ENCODE data around the gene BACE2.

BACE2 gene

GRCh38 chr21:41164981-41165655 is 2.8 kb upstream of the BACE2 start:
- Histone ChIP-seq H3K27ac (ENCODE audit: low read depth, low read length) (no peak overlapping the region), H3K4me1 (ENCODE audit: control insufficient read depth, insufficient read depth, low read length) (peaks cover 14% of the 10 kb centered on the region), H3K36me3 (ENCODE audit: control insufficient read depth, insufficient read depth, low read length) (no peaks in the 10 kb centered on the region), H3K9me3 (ENCODE audit: control insufficient read depth, insufficient read depth, low read length) (no peaks in the 10 kb centered on the region), H3K9ac (ENCODE audit: low read depth, low read length) (no peak overlapping the region), H3K4me3 (ENCODE audit: low read depth, low read length) (no peak overlapping the region), H3K27me3 (ENCODE audit: control insufficient read depth, insufficient read depth, low read length) (peaks cover 54% of the 10 kb centered on the region)

GRCh38 chr21:41166884-41167283 is 1.1 kb upstream of the BACE2 start:
- Histone ChIP-seq H3K36me3 (ENCODE audit: control insufficient read depth, insufficient read depth, low read length) (no peaks in the 10 kb centered on the region), H3K4me3 (ENCODE audit: low read depth, low read length) (peak overlapping the region; percentile 74), H3K27me3 (ENCODE audit: control insufficient read depth, insufficient read depth, low read length) (peaks cover 56% of the 10 kb centered on the region), H3K9ac (ENCODE audit: low read depth, low read length) (no peak overlapping the region), H3K4me1 (ENCODE audit: control insufficient read depth, insufficient read depth, low read length) (peaks cover 16% of the 10 kb centered on the region), H3K27ac (ENCODE audit: low read depth, low read length) (no peak overlapping the region), H3K9me3 (ENCODE audit: control insufficient read depth, insufficient read depth, low read length) (no peaks in the 10 kb centered on the region)

GRCh38 chr21:41168391-41169257 is 664 bp downstream of the BACE2 start:
- H3K9me3 ChIP-seq (ENCODE audit: control insufficient read depth, insufficient read depth, low read length) = no peaks in the 10 kb centered on the region
- peaks cover 51% of the 10 kb centered on the region for H3K27me3 ChIP-seq (ENCODE audit: control insufficient read depth, insufficient read depth, low read length)
- peak overlapping the region; percentile 74 for H3K4me3 ChIP-seq (ENCODE audit: low read depth, low read length)
- H3K4me1 ChIP-seq (ENCODE audit: control insufficient read depth, insufficient read depth, low read length) = peaks cover 16% of the 10 kb centered on the region
- H3K9ac ChIP-seq (ENCODE audit: low read depth, low read length) = no peak overlapping the region
- no peaks in the 10 kb centered on the region for H3K36me3 ChIP-seq (ENCODE audit: control insufficient read depth, insufficient read depth, low read length)
- no peak overlapping the region for H3K27ac ChIP-seq (ENCODE audit: low read depth, low read length)

GRCh38 chr21:41169258-41169576 is 1.3 kb downstream of the BACE2 start:
- H3K9me3 ChIP-seq (ENCODE audit: control insufficient read depth, insufficient read depth, low read length) = no peaks in the 10 kb centered on the region
- H3K27ac ChIP-seq (ENCODE audit: low read depth, low read length) = no peak overlapping the region
- H3K4me3 ChIP-seq (ENCODE audit: low read depth, low read length) = peak overlapping the region; percentile 56
- peaks cover 48% of the 10 kb centered on the region for H3K27me3 ChIP-seq (ENCODE audit: control insufficient read depth, insufficient read depth, low read length)
- peaks cover 16% of the 10 kb centered on the region for H3K4me1 ChIP-seq (ENCODE audit: control insufficient read depth, insufficient read depth, low read length)
- H3K36me3 ChIP-seq (ENCODE audit: control insufficient read depth, insufficient read depth, low read length) = no peaks in the 10 kb centered on the region
- no peak overlapping the region for H3K9ac ChIP-seq (ENCODE audit: low read depth, low read length)

GRCh38 chr21:41169701-41170100 is 1.7 kb downstream of the BACE2 start:
- H3K9ac ChIP-seq (ENCODE audit: low read depth, low read length) = no peak overlapping the region

GRCh38 chr21:41170442-41170841 is 2.5 kb downstream of the BACE2 start:
- Histone ChIP-seq H3K27me3 (ENCODE audit: control insufficient read depth, insufficient read depth, low read length) (peaks cover 37% of the 10 kb centered on the region), H3K27ac (ENCODE audit: low read depth, low read length) (no peak overlapping the region), H3K9ac (ENCODE audit: low read depth, low read length) (no peak overlapping the region), H3K9me3 (ENCODE audit: control insufficient read depth, insufficient read depth, low read length) (no peaks in the 10 kb centered on the region), H3K36me3 (ENCODE audit: control insufficient read depth, insufficient read depth, low read length) (no peaks in the 10 kb centered on the region), H3K4me1 (ENCODE audit: control insufficient read depth, insufficient read depth, low read length) (peaks cover 16% of the 10 kb centered on the region), H3K4me3 (ENCODE audit: low read depth, low read length) (no peak overlapping the region)

More at GRCh38 chr21:41169701-41170100, 1.7 kb downstream of the BACE2 start:
- Histone ChIP-seq H3K27ac (ENCODE audit: low read depth, low read length) (no peak overlapping the region), H3K36me3 (ENCODE audit: control insufficient read depth, insufficient read depth, low read length) (no peaks in the 10 kb centered on the region), H3K27me3 (ENCODE audit: control insufficient read depth, insufficient read depth, low read length) (peaks cover 45% of the 10 kb centered on the region), H3K4me1 (ENCODE audit: control insufficient read depth, insufficient read depth, low read length) (peaks cover 16% of the 10 kb centered on the region), H3K4me3 (ENCODE audit: low read depth, low read length) (no peak overlapping the region), H3K9me3 (ENCODE audit: control insufficient read depth, insufficient read depth, low read length) (no peaks in the 10 kb centered on the region)

GRCh38 chr21:41170859-41171609 is 3.1 kb downstream of the BACE2 start:
- Histone ChIP-seq H3K4me1 (ENCODE audit: control insufficient read depth, insufficient read depth, low read length) (peaks cover 16% of the 10 kb centered on the region), H3K4me3 (ENCODE audit: low read depth, low read length) (no peak overlapping the region), H3K27ac (ENCODE audit: low read depth, low read length) (no peak overlapping the region), H3K36me3 (ENCODE audit: control insufficient read depth, insufficient read depth, low read length) (no peaks in the 10 kb centered on the region), H3K9me3 (ENCODE audit: control insufficient read depth, insufficient read depth, low read length) (no peaks in the 10 kb centered on the region), H3K9ac (ENCODE audit: low read depth, low read length) (no peak overlapping the region), H3K27me3 (ENCODE audit: control insufficient read depth, insufficient read depth, low read length) (peaks cover 32% of the 10 kb centered on the region)

- Histone ChIP-seq H3K9ac (ENCODE audit: low read depth, low read length) (no peak overlapping the region), H3K27me3 (ENCODE audit: control insufficient read depth, insufficient read depth, low read length) (peaks cover 3% of the 10 kb centered on the region; the same call in 1 of the 2 replicates), H3K9me3 (ENCODE audit: control insufficient read depth, insufficient read depth, low read length) (no peaks in the 10 kb centered on the region), H3K4me1 (ENCODE audit: control insufficient read depth, insufficient read depth, low read length) (peaks cover 3% of the 10 kb centered on the region), H3K36me3 (ENCODE audit: control insufficient read depth, insufficient read depth, low read length) (no peaks in the 10 kb centered on the region), H3K27ac (ENCODE audit: low read depth, low read length) (no peak overlapping the region), H3K4me3 (ENCODE audit: low read depth, low read length) (no peak overlapping the region)
These were observed 7.1 kb downstream of the BACE2 start for GRCh38 chr21:41175080-41175479.

GRCh38 chr21:41176846-41177245 is 8.9 kb downstream of the BACE2 start:
- no peaks in the 10 kb centered on the region for H3K4me1 ChIP-seq (ENCODE audit: control insufficient read depth, insufficient read depth, low read length)
- H3K27me3 ChIP-seq (ENCODE audit: control insufficient read depth, insufficient read depth, low read length) = no peaks in the 10 kb centered on the region
- H3K4me3 ChIP-seq (ENCODE audit: low read depth, low read length) = no peak overlapping the region
- no peak overlapping the region for H3K27ac ChIP-seq (ENCODE audit: low read depth, low read length)
- no peaks in the 10 kb centered on the region for H3K36me3 ChIP-seq (ENCODE audit: control insufficient read depth, insufficient read depth, low read length)
- H3K9ac ChIP-seq (ENCODE audit: low read depth, low read length) = no peak overlapping the region
- 0 out of 2 replicates have a peak, but pooled peaks cover 2% of the 10 kb centered on the region for H3K9me3 ChIP-seq (ENCODE audit: control insufficient read depth, insufficient read depth, low read length)

GRCh38 chr21:41180752-41181151 is 12.8 kb downstream of the BACE2 start:
- Histone ChIP-seq H3K9ac (ENCODE audit: low read depth, low read length) (no peak overlapping the region), H3K27ac (ENCODE audit: low read depth, low read length) (no peak overlapping the region), H3K4me1 (ENCODE audit: control insufficient read depth, insufficient read depth, low read length) (peaks cover 11% of the 10 kb centered on the region; the same call in 1 of the 2 replicates), H3K36me3 (ENCODE audit: control insufficient read depth, insufficient read depth, low read length) (no peaks in the 10 kb centered on the region), H3K4me3 (ENCODE audit: low read depth, low read length) (no peak overlapping the region), H3K9me3 (ENCODE audit: control insufficient read depth, insufficient read depth, low read length) (peaks cover 9% of the 10 kb centered on the region; the same call in 1 of the 2 replicates), H3K27me3 (ENCODE audit: control insufficient read depth, insufficient read depth, low read length) (no peaks in the 10 kb centered on the region)
